AG04450 (cell line): ENCODE results near the gene ABAT. TPM values are rescaled to one million over a fixed set of nuclear protein-coding genes. Genes with fewer than 3 reads are reported as not detected.

ENCODE experiments used
- CTCF ChIA-PET: fragments of 300-600, 350-600 bp; formaldehyde crosslinking; extraction: SDS; loops from one replicate; lab custom pipeline; 2022; ENCODE audit warnings: antibody characterized with exemption, inconsistent platforms; lab: Charles Lee
- POLR2A ChIA-PET: fragments of 350-600 bp; formaldehyde crosslinking; extraction: SDS; loops from one replicate; lab custom pipeline; 2021; ENCODE audit warnings: antibody characterized with exemption, inconsistent platforms; lab: Yijun Ruan, JAX
- DNase-seq: peaks from one replicate; pipeline ENCODE4 v3.0.0-alpha.2; 2011; ENCODE audit warnings: low read depth, low spot score
- H3K27ac ChIP-seq: one replicate; pipeline ENCODE4 v1.5.1; 2012; ENCODE audit warnings: low read depth, low read length, control low read depth
- H3K27me3 ChIP-seq: one replicate; pipeline ENCODE4 v1.6.0; 2012; ENCODE audit warnings: low read length; ENCODE audit not compliant: control insufficient read depth, insufficient read depth
- H3K4me3 ChIP-seq: 2 replicates; pipeline ENCODE4 v1.5.1; 2011; ENCODE audit warnings: mild to moderate bottlenecking, low read depth, low read length, control low read depth
- H3K9me3 ChIP-seq: 2 replicates; pipeline ENCODE4 v1.5.1; 2012; ENCODE audit warnings: low read length; ENCODE audit not compliant: control insufficient read depth, insufficient read depth
- CTCF ChIP-seq: IDR thresholded peaks from 2 replicates; pipeline ENCODE4 v1.5.1; 2011; ENCODE audit warnings: low read depth, low read length, control low read depth, inconsistent platforms
- polyA plus RNA-seq: library from polyadenylated mRNA; depleted of rRNA; stranded (reverse); fragments of >200 nt; gene quantifications from 2 replicates; pipeline ENCODE4 v1.2.3, GENCODE V29; 2011

ABAT gene
- polyA plus RNA-seq, 1 experiment, result 6.6 TPM

DNA sequence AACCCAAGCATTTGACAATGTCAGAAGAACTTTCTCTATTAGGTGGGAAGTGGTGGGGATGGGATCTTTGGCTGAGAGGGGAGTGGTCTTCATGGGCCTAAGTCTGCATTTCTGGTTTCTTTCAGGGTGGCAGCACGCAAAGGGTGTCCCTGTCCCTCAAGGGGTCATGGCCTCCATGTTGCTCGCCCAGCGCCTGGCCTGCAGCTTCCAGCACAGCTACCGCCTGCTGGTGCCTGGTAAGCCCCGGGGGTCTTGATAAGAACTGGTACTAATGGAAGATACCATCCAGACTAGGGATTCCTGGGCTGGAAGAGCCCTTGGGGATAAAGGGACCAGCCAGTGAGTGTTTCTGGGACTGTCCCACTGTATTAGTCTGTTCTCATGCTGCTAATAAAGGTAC is 61.2 kb downstream of the ABAT start:
- Histone ChIP-seq H3K4me3 (no peak overlapping the region), H3K27ac (no peak overlapping the region), H3K9me3 (no peaks in the 10 kb centered on the region; the same call in 1 of the 2 replicates), H3K27me3 (no peaks in the 10 kb centered on the region)
- TF ChIP-seq CTCF, result no peak
- no peak for DNase-seq
- POLR2A ChIA-PET, result no interaction called here
- CTCF ChIA-PET, result no interaction called here

DNA sequence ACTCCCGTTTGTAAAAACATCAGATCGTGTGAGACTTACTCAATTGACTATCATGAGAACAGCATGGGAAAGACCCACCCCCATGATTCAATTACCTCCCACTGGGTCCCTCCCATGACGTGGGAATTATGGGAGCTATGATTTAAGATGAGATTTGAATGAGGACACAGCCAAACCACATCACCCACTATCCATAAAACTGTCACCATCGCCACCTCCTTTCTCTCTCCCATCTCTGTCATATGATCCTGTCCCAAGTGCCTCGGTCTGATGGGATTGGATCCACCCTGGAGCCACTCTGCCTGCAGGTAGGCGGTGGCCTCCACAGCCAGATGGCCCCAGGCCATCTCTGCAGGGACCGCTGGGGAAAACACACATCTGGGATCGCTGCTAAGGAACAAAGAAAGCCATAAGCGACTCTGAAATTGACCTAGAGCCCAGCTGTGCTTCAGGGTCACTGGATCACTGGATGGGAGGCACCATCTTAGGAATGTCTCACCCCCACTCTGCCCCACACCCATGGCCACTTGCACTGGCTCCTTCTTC is 61.8 kb downstream of the ABAT start:
- no peaks in the 10 kb centered on the region for H3K27me3 ChIP-seq
- ChIA-PET CTCF (no interaction called here), POLR2A (no interaction called here)
- no peaks in the 10 kb centered on the region; the same call in 1 of the 2 replicates for H3K9me3 ChIP-seq
- no peak overlapping the region for H3K27ac ChIP-seq
- H3K4me3 ChIP-seq, result no peak overlapping the region
- DNase-seq, result no peak
- TF ChIP-seq CTCF, result no peak

DNA sequence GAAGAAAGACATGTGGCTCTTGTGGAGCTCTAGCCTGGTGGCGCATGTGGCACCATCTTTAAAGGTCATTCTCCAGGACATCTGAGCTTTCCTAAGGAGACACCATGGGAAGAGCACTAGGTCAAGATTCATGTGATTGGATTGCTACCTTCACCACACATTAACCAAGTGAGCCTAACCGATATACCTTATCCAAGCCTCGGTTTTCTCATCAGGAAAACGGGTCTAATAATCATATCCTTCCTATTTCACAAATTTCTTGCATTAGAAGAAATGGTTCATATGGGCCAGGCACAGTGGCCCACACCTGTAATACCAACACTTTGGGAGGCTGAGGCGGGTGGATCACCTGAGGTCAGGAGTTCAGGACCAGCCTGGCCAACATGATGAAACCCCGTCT is 64.7 kb downstream of the ABAT start:
- CTCF ChIA-PET, result no interaction called here
- no peak for TF ChIP-seq CTCF
- POLR2A ChIA-PET, result no interaction called here

GRCh38 chr16:8739989-8740704 is 65.7 kb downstream of the ABAT start:
- Histone ChIP-seq H3K4me3 (no peak overlapping the region), H3K9me3 (no peaks in the 10 kb centered on the region), H3K27ac (no peak overlapping the region), H3K27me3 (no peaks in the 10 kb centered on the region)
- POLR2A ChIA-PET, result no interaction called here
- DNase-seq, result no peak
- no peak for TF ChIP-seq CTCF
- CTCF ChIA-PET, result interaction anchor here (1.1 kb wide), 1 partner anchor 80 kb away, joined by 5 read pairs; no protein-coding TSS in a partner anchor

More for the DNA sequence above, 64.7 kb downstream of the ABAT start:
- no peak overlapping the region for H3K27ac ChIP-seq
- no peak for DNase-seq
- H3K4me3 ChIP-seq, result no peak overlapping the region
- H3K27me3 ChIP-seq, result no peaks in the 10 kb centered on the region
- no peaks in the 10 kb centered on the region for H3K9me3 ChIP-seq

- Histone ChIP-seq H3K27ac (no peak overlapping the region), H3K9me3 (no peaks in the 10 kb centered on the region), H3K4me3 (no peak overlapping the region), H3K27me3 (no peaks in the 10 kb centered on the region)
- CTCF ChIA-PET, result no interaction called here
- TF ChIP-seq CTCF, result no peak
- POLR2A ChIA-PET, result no interaction called here
- no peak for DNase-seq
Measured at GRCh38 chr16:8740775-8741355, 66.4 kb downstream of the ABAT start.
